ENCODE measurements around the gene TEDDM1. TPM values are rescaled to one million over a fixed set of nuclear protein-coding genes. Genes with fewer than 3 reads are reported as not detected.

Gene TEDDM1
- total RNA-seq, 1 donor from 2014 or later, result not detected

DNA sequence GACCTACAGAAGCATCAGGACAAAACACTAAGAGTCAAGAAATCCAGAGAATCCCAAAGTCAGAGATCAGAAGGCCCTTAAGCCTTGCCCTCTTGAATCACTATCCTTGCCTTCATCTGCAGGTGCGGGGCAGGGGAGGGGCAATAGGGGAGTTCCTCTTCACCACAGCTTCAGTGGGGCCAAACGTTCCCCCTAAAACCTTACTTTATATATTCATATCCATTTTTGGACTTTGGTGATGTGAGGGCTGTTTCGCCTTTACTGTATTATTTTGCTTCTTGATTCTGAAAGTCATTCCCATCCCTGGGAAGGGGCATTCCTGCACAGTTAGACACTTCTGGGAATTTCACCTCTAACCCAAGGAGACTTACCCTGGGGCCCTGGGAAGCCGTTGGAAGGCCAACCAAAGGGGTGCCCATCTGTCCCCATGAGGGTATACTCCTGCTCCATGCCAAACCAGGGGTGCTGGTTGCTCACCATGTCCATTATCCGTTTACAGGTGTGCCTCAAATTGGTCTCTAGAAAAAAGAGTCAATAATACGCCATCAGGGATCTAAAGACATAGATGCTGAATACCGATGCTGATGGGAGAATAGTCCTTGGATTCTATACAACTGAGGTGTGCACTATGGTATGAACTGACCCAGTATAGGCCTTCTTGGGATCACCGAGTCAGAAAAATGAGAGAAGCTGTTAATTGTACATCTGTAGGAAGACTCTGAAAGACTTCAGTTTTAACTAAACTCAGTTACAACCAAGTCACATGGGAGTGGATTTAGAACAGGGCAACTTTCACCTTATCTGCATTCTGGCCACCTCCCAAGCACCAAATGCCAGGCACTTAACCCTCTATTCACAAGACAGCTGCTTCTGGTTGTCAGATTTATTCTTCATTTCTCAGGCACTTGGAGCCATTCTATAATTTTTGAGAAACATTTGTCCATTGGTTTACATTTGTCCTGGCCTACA lies 14.3 kb downstream of the TEDDM1 start:
- Mint-ChIP-seq H3K36me3 (ENCODE audit: unreplicated experiment) (peaks cover 77% of the 10 kb centered on the region), H3K4me3 (ENCODE audit: unreplicated experiment) (no peak overlapping the region), H3K9me3 (ENCODE audit: unreplicated experiment) (no peaks in the 10 kb centered on the region), H3K4me1 (ENCODE audit: unreplicated experiment) (peaks cover 20% of the 10 kb centered on the region), H3K27ac (ENCODE audit: unreplicated experiment) (no peak overlapping the region), H3K27me3 (ENCODE audit: unreplicated experiment) (no peaks in the 10 kb centered on the region)
- no peak for DNase-seq (ENCODE audit: extremely low spot score, unreplicated experiment)
- TF ChIP-seq, protein P1, sequence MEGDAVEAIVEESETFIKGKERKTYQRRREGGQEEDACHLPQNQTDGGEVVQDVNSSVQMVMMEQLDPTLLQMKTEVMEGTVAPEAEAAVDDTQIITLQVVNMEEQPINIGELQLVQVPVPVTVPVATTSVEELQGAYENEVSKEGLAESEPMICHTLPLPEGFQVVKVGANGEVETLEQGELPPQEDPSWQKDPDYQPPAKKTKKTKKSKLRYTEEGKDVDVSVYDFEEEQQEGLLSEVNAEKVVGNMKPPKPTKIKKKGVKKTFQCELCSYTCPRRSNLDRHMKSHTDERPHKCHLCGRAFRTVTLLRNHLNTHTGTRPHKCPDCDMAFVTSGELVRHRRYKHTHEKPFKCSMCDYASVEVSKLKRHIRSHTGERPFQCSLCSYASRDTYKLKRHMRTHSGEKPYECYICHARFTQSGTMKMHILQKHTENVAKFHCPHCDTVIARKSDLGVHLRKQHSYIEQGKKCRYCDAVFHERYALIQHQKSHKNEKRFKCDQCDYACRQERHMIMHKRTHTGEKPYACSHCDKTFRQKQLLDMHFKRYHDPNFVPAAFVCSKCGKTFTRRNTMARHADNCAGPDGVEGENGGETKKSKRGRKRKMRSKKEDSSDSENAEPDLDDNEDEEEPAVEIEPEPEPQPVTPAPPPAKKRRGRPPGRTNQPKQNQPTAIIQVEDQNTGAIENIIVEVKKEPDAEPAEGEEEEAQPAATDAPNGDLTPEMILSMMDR (IDR thresholded peaks at IDR 0.05), result no peak

DNA sequence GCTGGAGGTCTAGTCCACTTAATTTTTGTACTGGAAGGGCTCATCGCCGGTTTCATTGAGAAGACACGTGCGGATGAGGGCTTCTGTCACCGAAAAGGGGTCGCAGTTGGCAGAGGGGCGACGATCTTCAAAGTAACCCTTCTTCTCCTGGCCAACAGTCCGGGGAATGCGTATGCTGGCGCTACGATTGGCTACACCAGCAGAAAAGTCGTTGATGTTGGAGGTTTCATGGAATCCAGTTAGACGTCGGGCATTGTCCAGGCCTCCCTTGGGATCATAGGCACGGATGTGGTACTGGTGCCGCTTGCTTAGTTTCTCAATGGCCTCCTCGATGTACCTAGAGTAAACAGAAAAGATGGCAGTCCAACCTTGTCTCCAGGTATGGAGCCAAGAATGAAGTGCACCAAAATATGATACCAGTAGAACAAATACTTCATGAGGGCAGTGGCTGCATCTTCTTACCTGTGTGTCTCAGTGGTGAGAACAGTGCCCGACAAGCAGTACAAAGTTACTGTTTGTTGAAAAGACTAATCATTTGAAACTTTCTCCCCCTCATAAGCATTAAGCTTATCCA lies 16.0 kb downstream of the TEDDM1 start:
- no peak for DNase-seq (ENCODE audit: extremely low spot score, unreplicated experiment)
- Mint-ChIP-seq H3K27ac (ENCODE audit: unreplicated experiment) (no peak overlapping the region), H3K4me1 (ENCODE audit: unreplicated experiment) (peaks cover 17% of the 10 kb centered on the region)

DNA sequence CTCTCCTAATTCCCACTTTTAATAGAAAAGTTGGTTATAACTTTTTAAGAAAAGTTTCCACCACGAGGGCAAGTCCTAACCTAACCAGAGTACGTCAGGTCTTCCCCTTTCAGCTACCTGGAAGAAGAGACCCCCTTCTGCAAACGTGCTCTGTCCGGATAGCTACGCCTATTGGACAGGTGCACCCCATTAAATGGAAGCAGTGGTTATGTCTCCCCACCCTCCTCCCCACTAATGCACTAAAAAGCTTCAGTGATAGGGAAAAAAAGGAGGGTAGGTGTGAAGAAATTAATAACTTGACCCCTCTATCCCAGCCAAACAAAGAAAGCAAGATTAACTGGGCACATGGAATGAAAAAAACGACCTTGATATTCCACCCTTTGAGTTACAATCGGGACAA lies 16.5 kb downstream of the TEDDM1 start:
- H3K27ac Mint-ChIP-seq (ENCODE audit: unreplicated experiment), result no peak overlapping the region
- no peak for DNase-seq (ENCODE audit: extremely low spot score, unreplicated experiment)
- no peaks in the 10 kb centered on the region for H3K9me3 Mint-ChIP-seq (ENCODE audit: unreplicated experiment)
- H3K4me1 Mint-ChIP-seq (ENCODE audit: unreplicated experiment), result peaks cover 12% of the 10 kb centered on the region
- TF ChIP-seq, protein P1 (IDR thresholded peaks at IDR 0.05), result no peak
- H3K27me3 Mint-ChIP-seq (ENCODE audit: unreplicated experiment), result no peaks in the 10 kb centered on the region
- H3K4me3 Mint-ChIP-seq (ENCODE audit: unreplicated experiment), result no peak overlapping the region
- H3K36me3 Mint-ChIP-seq (ENCODE audit: unreplicated experiment), result peaks cover 68% of the 10 kb centered on the region

More for the DNA sequence above, 16.0 kb downstream of the TEDDM1 start:
- H3K27me3 Mint-ChIP-seq (ENCODE audit: unreplicated experiment), result no peaks in the 10 kb centered on the region
- no peak overlapping the region for H3K4me3 Mint-ChIP-seq (ENCODE audit: unreplicated experiment)
- H3K9me3 Mint-ChIP-seq (ENCODE audit: unreplicated experiment), result no peaks in the 10 kb centered on the region
- H3K36me3 Mint-ChIP-seq (ENCODE audit: unreplicated experiment), result peaks cover 69% of the 10 kb centered on the region
- TF ChIP-seq, protein P1 (IDR thresholded peaks at IDR 0.05), result no peak

DNA sequence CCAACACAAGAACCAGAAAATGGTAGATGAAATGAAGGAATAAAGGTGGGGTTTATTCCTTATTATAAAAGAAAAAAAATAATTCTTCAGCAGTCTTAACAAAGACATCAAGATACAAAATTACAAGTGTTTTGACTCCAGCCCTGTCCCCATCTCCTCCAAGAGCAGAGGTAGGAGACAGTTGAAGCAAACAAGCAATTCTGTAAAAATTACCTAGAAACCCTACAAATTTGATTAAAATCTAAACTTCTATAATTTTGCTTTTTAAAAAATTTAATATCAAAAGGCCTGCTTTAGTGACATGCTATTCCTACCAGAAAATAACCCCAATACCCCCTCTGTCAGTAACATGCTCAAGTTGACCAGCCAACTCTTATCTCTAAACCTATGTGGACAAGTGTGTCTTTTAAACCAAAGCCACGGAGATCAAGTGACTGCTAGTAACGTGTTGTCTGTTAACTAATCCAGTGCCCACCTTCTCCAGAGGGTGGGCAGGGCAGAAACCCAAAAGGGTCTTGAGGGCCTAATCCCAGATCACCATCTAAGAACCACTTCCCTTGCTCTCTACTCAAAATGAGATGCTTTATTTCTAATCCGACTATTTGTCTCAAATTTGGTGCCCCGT lies 17.3 kb downstream of the TEDDM1 start:
- Mint-ChIP-seq H3K9me3 (ENCODE audit: unreplicated experiment) (no peaks in the 10 kb centered on the region), H3K4me1 (ENCODE audit: unreplicated experiment) (peaks cover 4% of the 10 kb centered on the region), H3K4me3 (ENCODE audit: unreplicated experiment) (no peak overlapping the region), H3K27me3 (ENCODE audit: unreplicated experiment) (no peaks in the 10 kb centered on the region), H3K27ac (ENCODE audit: unreplicated experiment) (no peak overlapping the region), H3K36me3 (ENCODE audit: unreplicated experiment) (peaks cover 61% of the 10 kb centered on the region)
- TF ChIP-seq, protein P1 (IDR thresholded peaks at IDR 0.05), result no peak
- no peak for DNase-seq (ENCODE audit: extremely low spot score, unreplicated experiment)

Data from osteocyte (in vitro differentiated cells).